Erythroblast (primary cell): ENCODE measurements around the gene SRD5A2.

Experiments
- GATA1 ChIP-seq: IDR thresholded peaks from 2 replicates; pipeline ENCODE4 v1.6.1; 2011; ENCODE audit warnings: low read depth, mild to moderate bottlenecking, control low read depth, low read length, moderate library complexity
- POLR2A ChIP-seq: IDR thresholded peaks from 2 replicates; pipeline ENCODE4 v1.6.1; 2011; ENCODE audit warnings: mild to moderate bottlenecking, low read length

- no peak for TF ChIP-seq POLR2A
- no peak for TF ChIP-seq GATA1
These were observed 56.1 kb downstream of the SRD5A2 start for GRCh38 chr2:31524592-31524991.
